ENCODE results near the gene GM2A. TPM values are rescaled to one million over a fixed set of nuclear protein-coding genes. Genes with fewer than 3 reads are reported as not detected.

GM2A gene
- total and polyA plus RNA-seq, 2 of the 8 experiments (the other 6 are each of a cell fraction or from before 2014, with no cell fraction given): 18.5 to 32.2 TPM

DNA sequence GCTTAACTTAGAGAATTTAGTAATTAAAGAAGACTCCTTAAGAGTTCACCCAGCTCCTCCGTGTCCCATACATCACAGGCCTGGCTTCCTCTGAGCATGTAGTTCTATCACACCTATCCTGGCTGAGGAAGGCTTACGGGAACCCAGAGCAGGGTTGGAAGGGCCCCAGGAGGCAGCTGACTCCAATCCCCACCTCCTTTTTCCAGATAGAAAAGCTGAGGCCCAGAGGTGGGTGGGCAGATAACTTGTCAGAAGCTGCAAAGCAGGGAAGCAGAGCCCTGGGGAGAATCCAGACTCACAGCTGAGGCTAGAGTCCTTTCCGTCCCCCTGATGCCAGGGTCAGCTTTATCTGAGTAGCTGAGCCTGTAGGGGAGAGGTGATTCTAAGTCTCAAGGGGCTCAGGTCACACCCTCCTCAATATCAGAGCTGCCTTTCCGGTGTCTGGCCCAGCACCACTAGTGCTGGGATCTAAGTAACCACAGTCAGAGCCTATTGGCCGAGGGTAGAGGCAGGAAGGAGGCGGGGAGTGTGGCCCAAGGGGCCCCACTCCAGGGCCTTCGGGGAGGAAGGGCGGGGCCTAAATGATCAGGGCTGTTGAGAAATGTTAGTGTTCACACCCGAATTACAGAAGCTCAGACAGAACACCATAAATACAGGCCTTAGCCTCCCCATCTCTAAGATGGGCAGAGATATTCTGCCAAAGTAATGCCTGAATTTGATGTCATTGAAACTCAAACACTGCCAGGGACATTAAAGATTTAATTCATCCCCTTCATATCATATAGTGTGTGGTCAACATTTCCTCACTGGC, 39.0 kb upstream of the GM2A start:
- Histone ChIP-seq H2AFZ (ENCODE audit: low read length) (0 out of 2 replicates have a peak overlapping the region, but pooled peaks have one; percentile 35), H3K9ac (replicated peaks in 1 of 4; ENCODE audit: extremely low read depth in 1 of 4, low read depth in 3 of 4, low read length in 3 of 4) (no peak overlapping the region), H3K79me2 (ENCODE audit: control insufficient read depth in 1 of 2, insufficient read depth in 2 of 2, low read length in 2 of 2) (no peaks in the 10 kb centered on the region), H3K4ac (replicated peaks; ENCODE audit: insufficient read length, low read depth, low read length) (no peak overlapping the region), H4K5ac (ENCODE audit: insufficient read length, low read depth, low read length) (no peak overlapping the region), H3K27me3 (replicated peaks in 1 of 4; ENCODE audit: control insufficient read depth in 3 of 4, extremely low read depth in 1 of 4, insufficient read depth in 3 of 4, low read length in 3 of 4) (no peaks in the 10 kb centered on the region), H2BK120ac (replicated peaks; ENCODE audit: low read depth, low read length) (no peak overlapping the region), H2AK5ac (ENCODE audit: low read depth, low read length) (no peak overlapping the region), H3K27ac (ENCODE audit: low read depth, low read length) (no peak overlapping the region), H2BK5ac (ENCODE audit: low read depth, low read length) (no peak overlapping the region), H2BK15ac (ENCODE audit: low read length) (no peak overlapping the region), H3K4me3 (ENCODE audit: extremely low read depth in 1 of 4, insufficient read depth in 2 of 4, low read depth in 3 of 4, low read length in 4 of 4) (no peak overlapping the region), H3K79me1 (ENCODE audit: low read depth, low read length) (no peaks in the 10 kb centered on the region), H3K18ac (ENCODE audit: extremely low read depth, low read length) (peak overlapping the region; percentile 28; the same call in 1 of the 2 replicates), H3K23me2 (ENCODE audit: low read depth, low read length) (no peaks in the 10 kb centered on the region), H3K9me3 (ENCODE audit: insufficient read depth in 2 of 2, low read depth in 1 of 2, low read length in 1 of 2) (no peaks in the 10 kb centered on the region), H3K4me1 (replicated peaks in 1 of 4; ENCODE audit: control insufficient read depth in 3 of 4, insufficient read depth in 4 of 4, low read length in 3 of 4) (peaks cover 0 to 3% (median under 1%) of the 10 kb centered on the region in 4 experiments; a peak in 4 of 7 replicates), H2BK12ac (ENCODE audit: low read depth, low read length) (no peak overlapping the region), H3K4me2 (ENCODE audit: insufficient read depth in 1 of 2, low read depth in 2 of 2, low read length in 2 of 2) (peak overlapping the region in 1 of 2 experiments; percentile 29; a peak in 1 of 4 replicates), H2BK20ac (ENCODE audit: low read length) (no peak overlapping the region), H3K14ac (ENCODE audit: insufficient read length) (no peak overlapping the region), H4K20me1 (replicated peaks in 1 of 2; ENCODE audit: control insufficient read depth in 1 of 2, insufficient read depth in 2 of 2, low read length in 2 of 2) (no peaks in the 10 kb centered on the region), H4K91ac (replicated peaks; ENCODE audit: insufficient read length, low read length) (no peak overlapping the region), H3K23ac (ENCODE audit: insufficient read length) (no peak overlapping the region), H4K8ac (ENCODE audit: extremely low read depth, insufficient read depth, low read length) (peak overlapping the region; percentile 39; the same call in 1 of the 2 replicates), H3K36me3 (ENCODE audit: control insufficient read depth in 2 of 4, insufficient read depth in 4 of 4, low read length in 3 of 4) (no peaks in the 10 kb centered on the region), H3K56ac (replicated peaks; ENCODE audit: insufficient read length, low read depth, low read length) (no peak overlapping the region)
- FAIRE-seq (no peak), DNase-seq (ENCODE audit: low read depth in 1 of 2, low spot score in 2 of 2) (peak in 1 of 2 experiments; percentile 58)
- WGBS, 2 experiments (ENCODE audit: extremely low coverage in 1 of 2, insufficient coverage in 1 of 2, insufficient read length in 1 of 2, insufficient replicate concordance in 2 of 2, low coverage in 1 of 2, low lambda C conversion rate in 2 of 2, missing lambda C conversion rate in 1 of 2): 66% methylated on average over 9 of the region's 9 CpGs; no CpG with 5 or more reads in 1 of the 2 experiments
- ChIA-PET POLR2A (ENCODE audit: partially characterized antibody) (interaction anchor here (0.6 to 2.2 kb wide), 3 partner anchors 10 to 120 kb away, joined by 3 to 13 read pairs (median 4); partner anchors contain the start of gene CCDC69), CTCF (ENCODE audit: partially characterized antibody) (interaction anchor here (0.6 to 4.3 kb wide), 12 partner anchors 10 to 373 kb away, joined by 3 to 18 read pairs (median 5); partner anchors contain the start of genes ANXA6 and CCDC69)
- TF ChIP-seq SIRT6 (IDR thresholded peaks at IDR 0.05; ENCODE audit: low read length): no peak
- no peak for TF ChIP-seq HDAC6 (IDR thresholded peaks at IDR 0.05; ENCODE audit: low read depth, low read length)
- TF ChIP-seq POLR2A (IDR thresholded peaks at IDR 0.05; ENCODE audit: control extremely low read depth in 1 of 2, low read depth in 2 of 2, low read length in 2 of 2): peak in 1 of 2 experiments; percentile 38; a peak in 1 of 3 replicates
- peak; percentile 25; the same call in 1 of the 2 replicates for TF ChIP-seq TAF1 (IDR thresholded peaks at IDR 0.05; ENCODE audit: low read depth, low read length)
- no peak for TF ChIP-seq SUZ12 (IDR thresholded peaks at IDR 0.05; ENCODE audit: low read length)
- TF ChIP-seq JUN (IDR thresholded peaks at IDR 0.05; ENCODE audit: low read depth, low read length): no peak
